K562 (cell line): ENCODE data around the gene ZNF23. TPM values are rescaled to one million over a fixed set of nuclear protein-coding genes. Genes with fewer than 3 reads are reported as not detected.

Experiments used
- CHD1 ChIP-seq: fragments of 200-600 bp; sonication (generic); IDR thresholded peaks from one replicate; pipeline ENCODE4 v1.6.1; 2012; ENCODE audit warnings: mild to moderate bottlenecking, moderate library complexity, low read length, inconsistent platforms
- E2F3 ChIP-seq: fragments of 250-450 bp; sonication (Bioruptor Pico); IDR thresholded peaks from 2 replicates; pipeline ENCODE4 v1.4.0; 2020; ENCODE audit warnings: mild to moderate bottlenecking
- LEF1 ChIP-seq: fragments of 450-650 bp; IDR thresholded peaks from 2 replicates; pipeline ENCODE4 v1.6.1; 2016; ENCODE audit warnings: mild to moderate bottlenecking
- MCM2 ChIP-seq: fragments of 450-650 bp; IDR thresholded peaks from 2 replicates; pipeline ENCODE4 v1.6.1; 2017; ENCODE audit warnings: low read depth, mild to moderate bottlenecking
- NR2F6 ChIP-seq: fragments of 450-650 bp; formaldehyde crosslinking; IDR thresholded peaks from 2 replicates; pipeline ENCODE4 v1.4.0; 2020; ENCODE audit warnings: mild to moderate bottlenecking
- PYGO2 ChIP-seq: fragments of 450-650 bp; IDR thresholded peaks from 2 replicates; pipeline ENCODE4 v1.6.1; 2016; ENCODE audit warnings: mild to moderate bottlenecking, missing genetic modification characterization, moderate library complexity, missing compliant biosample characterization
- RBM25 ChIP-seq: fragments of 200-400 bp; formaldehyde crosslinking; IDR thresholded peaks from 2 replicates; pipeline ENCODE4 v1.6.1; 2018; ENCODE audit warnings: low read length, low read depth, moderate library complexity; ENCODE audit not compliant: severe bottlenecking
- RBM34 ChIP-seq: fragments of 200-400 bp; formaldehyde crosslinking; IDR thresholded peaks from 2 replicates; pipeline ENCODE4 v1.6.1; 2018; ENCODE audit warnings: low read length, borderline replicate concordance; ENCODE audit not compliant: insufficient read depth
- SMARCA5 ChIP-seq: fragments of 450-650 bp; IDR thresholded peaks from 2 replicates; pipeline ENCODE4 v1.6.1; 2016
- SRSF3 ChIP-seq: fragments of 200-400 bp; formaldehyde crosslinking; IDR thresholded peaks from 2 replicates; pipeline ENCODE4 v1.6.1; 2016; ENCODE audit warnings: mild to moderate bottlenecking, low read length, moderate library complexity; ENCODE audit not compliant: insufficient read depth
- SUPT5H ChIP-seq: fragments of 450-650 bp; IDR thresholded peaks from 2 replicates; pipeline ENCODE4 v1.6.1; 2016
- TOE1 ChIP-seq, 2 experiments: fragments of 450-650 bp in 1 of 2; sonication (generic) in 1 of 2; formaldehyde crosslinking in 1 of 2; IDR thresholded peaks; 2 replicates each; pipeline versions ENCODE4 v1.7.1 to v1.8.0; 2016 to 2022; ENCODE audit warnings: borderline replicate concordance in 2 of 2, mild to moderate bottlenecking in 2 of 2, antibody characterized with exemption in 1 of 2, inconsistent platforms in 1 of 2, low read depth in 1 of 2, missing genetic modification reagents in 1 of 2, moderate library complexity in 1 of 2
- ZNF143 ChIP-seq: sonication (generic); formaldehyde crosslinking; IDR thresholded peaks from 2 replicates; pipeline ENCODE4 v1.9.0; 2022; ENCODE audit warnings: mild to moderate bottlenecking, missing genetic modification reagents
- ZNF212 ChIP-seq: fragments of 450-650 bp; formaldehyde crosslinking; IDR thresholded peaks from 2 replicates; pipeline ENCODE4 v1.4.0; 2020; ENCODE audit warnings: mild to moderate bottlenecking
- ZNF274 ChIP-seq: IDR thresholded peaks from 2 replicates; pipeline ENCODE4 v1.6.1; 2011; ENCODE audit warnings: low read depth, mild to moderate bottlenecking, low read length, moderate library complexity, borderline replicate concordance
- ZNF436 ChIP-seq: fragments of 250-450, 450-650 bp; sonication (Bioruptor Pico); formaldehyde crosslinking; IDR thresholded peaks from 2 replicates; pipeline ENCODE4 v1.7.0; 2020; ENCODE audit warnings: mild to moderate bottlenecking
- ZNF586 ChIP-seq: fragments of 450-650 bp; formaldehyde crosslinking; conservative IDR thresholded peaks from 2 replicates; pipeline ENCODE4 v1.4.0; 2020; ENCODE audit warnings: mild to moderate bottlenecking, moderate library complexity
- ZNF764 ChIP-seq: fragments of 250-450 bp; sonication (Bioruptor Pico); IDR thresholded peaks from 2 replicates; pipeline ENCODE4 v1.4.0; 2020; ENCODE audit warnings: low read depth, mild to moderate bottlenecking, moderate library complexity
- ZNF766 ChIP-seq: fragments of 200-800 bp; sonication (Bioruptor generic); conservative IDR thresholded peaks from 2 replicates; pipeline ENCODE4 v1.6.1; 2016; ENCODE audit warnings: missing genetic modification characterization, missing compliant biosample characterization
- polyA plus RNA-seq, 8 experiments: library from polyadenylated mRNA; depleted of rRNA in 4 of 8; stranded (reverse) in 5 of 8; unstranded in 3 of 8; fragments of >200 nt; fragmentation: Nextera tagmentation in 2 of 8; fragmentation: Illumina TruSeq in 1 of 8; extraction: Ambion mirVana in 2 of 8; extraction: Trizol in 1 of 8; gene quantifications; 2 replicates each; pipeline versions ENCODE4 v1.2.1 to v1.2.3, GENCODE V29; 2011 to 2014; ENCODE audit warnings: inconsistent platforms in 1 of 8, missing spikeins in 1 of 8
- total RNA-seq, 7 experiments: library from RNA; depleted of rRNA in 6 of 7; stranded (reverse); fragments of >200 nt in 6 of 7; fragmentation: Illumina TruSeq in 2 of 7; extraction: Trizol in 2 of 7; gene quantifications; 2 replicates each; pipeline versions ENCODE4 v1.2.1 to v1.2.3, GENCODE V29; 2011 to 2021; ENCODE audit warnings: low replicate concordance in 1 of 7
- TF ChIP-seq, protein P1 (sequence below), 2 experiments: fragments of 150-350 bp in 1 of 2; IDR thresholded peaks; 2 replicates each; pipeline ENCODE4 v1.6.1; 2012 to 2016; ENCODE audit warnings: low read depth in 2 of 2, low read length in 2 of 2, mild to moderate bottlenecking in 1 of 2, moderate library complexity in 1 of 2
- TF ChIP-seq, protein P2 (sequence below), 2 experiments: fragments of 250-450 bp in 1 of 2; fragments of 450-650 bp in 1 of 2; sonication (Bioruptor Pico) in 1 of 2; IDR thresholded peaks; 2 replicates each; pipeline versions ENCODE4 v1.6.1 to v1.8.0; 2016 to 2021; ENCODE audit warnings: mild to moderate bottlenecking in 2 of 2, moderate library complexity in 2 of 2, missing compliant biosample characterization in 1 of 2, missing genetic modification characterization in 1 of 2
- TF ChIP-seq, protein P3 (sequence below): sonication (generic); formaldehyde crosslinking; IDR thresholded peaks from 2 replicates; pipeline ENCODE4 v1.8.0; 2022; ENCODE audit warnings: mild to moderate bottlenecking, missing genetic modification reagents

ZNF23 gene
- total and polyA plus RNA-seq, 9 of the 15 experiments (the other 6 are each of a cell fraction or from before 2014, with no cell fraction given): 4.7 to 13.4 (median 11.2) TPM

DNA sequence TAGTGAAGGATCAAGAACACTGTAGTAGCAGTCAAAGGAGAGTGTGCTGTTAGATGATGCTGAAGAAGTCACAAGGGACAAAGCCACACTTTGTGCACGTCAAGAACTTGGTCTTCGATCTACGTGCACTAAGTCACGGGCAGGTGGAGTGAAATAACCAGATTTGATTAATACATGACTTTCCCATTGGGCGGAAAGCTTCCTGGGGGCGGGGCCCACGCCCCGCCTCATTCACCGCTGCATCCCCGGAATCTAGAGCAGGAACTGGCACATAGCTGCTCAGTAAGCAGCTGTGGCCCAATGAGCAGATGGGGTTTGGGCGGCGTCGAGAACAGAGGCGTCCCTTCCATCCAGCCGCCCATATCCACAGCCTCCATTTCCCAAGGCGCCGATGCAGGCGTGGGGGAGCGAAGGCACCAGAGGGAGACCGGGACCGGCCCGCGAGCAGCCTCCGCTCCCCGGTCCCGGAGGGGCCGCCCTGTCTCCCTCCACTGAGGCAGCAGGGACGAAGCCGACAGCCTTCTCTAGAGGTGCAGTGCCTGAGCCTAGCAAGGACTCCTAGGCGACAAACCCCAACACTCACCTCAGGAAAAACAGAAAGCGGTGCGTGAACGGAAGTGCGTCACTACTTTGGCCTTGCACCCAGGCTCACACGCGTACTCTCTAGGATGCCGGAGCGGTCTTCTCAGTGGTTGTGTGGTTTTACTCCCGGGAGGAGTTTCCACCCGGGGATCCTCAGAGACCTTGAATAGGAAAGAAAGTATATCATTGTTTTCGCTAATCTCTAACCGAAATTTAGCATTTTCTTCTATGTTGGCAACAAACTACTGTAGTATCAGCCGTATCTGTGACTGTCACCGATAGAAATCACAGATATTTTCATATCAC lies 22.2 kb upstream of the ZNF23 start (continued):
- TF ChIP-seq LEF1 (no peak), MCM2 (no peak), SRSF3 (no peak), ZNF764 (no peak; the same call in 1 of the 2 replicates), SMARCA5 (no peak), SUPT5H (peak; percentile 85), ZNF143 (no peak), RBM25 (no peak), TOE1 (IDR thresholded peaks at IDR 0.05; ENCODE audit: borderline replicate concordance) (no peak), TOE1 (CRISPR knock-in tag; IDR thresholded peaks at IDR 0.05; ENCODE audit: borderline replicate concordance, low read depth) (no peak), ZNF274 (no peak), PYGO2 (tag) (no peak), ZNF436 (no peak), CHD1 (no peak), E2F3 (CRISPR knock-in tag) (peak; percentile 40; the same call in 1 of the 2 replicates), ZNF586 (no peak), ZNF212 (CRISPR knock-in tag) (no peak), NR2F6 (CRISPR knock-in tag) (no peak), ZNF766 (0 out of 2 replicates have a peak, but pooled peaks have one; percentile 58), RBM34 (no peak)
- TF ChIP-seq, protein P1, sequence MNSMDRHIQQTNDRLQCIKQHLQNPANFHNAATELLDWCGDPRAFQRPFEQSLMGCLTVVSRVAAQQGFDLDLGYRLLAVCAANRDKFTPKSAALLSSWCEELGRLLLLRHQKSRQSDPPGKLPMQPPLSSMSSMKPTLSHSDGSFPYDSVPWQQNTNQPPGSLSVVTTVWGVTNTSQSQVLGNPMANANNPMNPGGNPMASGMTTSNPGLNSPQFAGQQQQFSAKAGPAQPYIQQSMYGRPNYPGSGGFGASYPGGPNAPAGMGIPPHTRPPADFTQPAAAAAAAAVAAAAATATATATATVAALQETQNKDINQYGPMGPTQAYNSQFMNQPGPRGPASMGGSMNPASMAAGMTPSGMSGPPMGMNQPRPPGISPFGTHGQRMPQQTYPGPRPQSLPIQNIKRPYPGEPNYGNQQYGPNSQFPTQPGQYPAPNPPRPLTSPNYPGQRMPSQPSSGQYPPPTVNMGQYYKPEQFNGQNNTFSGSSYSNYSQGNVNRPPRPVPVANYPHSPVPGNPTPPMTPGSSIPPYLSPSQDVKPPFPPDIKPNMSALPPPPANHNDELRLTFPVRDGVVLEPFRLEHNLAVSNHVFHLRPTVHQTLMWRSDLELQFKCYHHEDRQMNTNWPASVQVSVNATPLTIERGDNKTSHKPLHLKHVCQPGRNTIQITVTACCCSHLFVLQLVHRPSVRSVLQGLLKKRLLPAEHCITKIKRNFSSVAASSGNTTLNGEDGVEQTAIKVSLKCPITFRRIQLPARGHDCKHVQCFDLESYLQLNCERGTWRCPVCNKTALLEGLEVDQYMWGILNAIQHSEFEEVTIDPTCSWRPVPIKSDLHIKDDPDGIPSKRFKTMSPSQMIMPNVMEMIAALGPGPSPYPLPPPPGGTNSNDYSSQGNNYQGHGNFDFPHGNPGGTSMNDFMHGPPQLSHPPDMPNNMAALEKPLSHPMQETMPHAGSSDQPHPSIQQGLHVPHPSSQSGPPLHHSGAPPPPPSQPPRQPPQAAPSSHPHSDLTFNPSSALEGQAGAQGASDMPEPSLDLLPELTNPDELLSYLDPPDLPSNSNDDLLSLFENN (IDR thresholded peaks at IDR 0.05; ENCODE audit: low read depth in 2 of 2, low read length in 2 of 2): 0 out of 4 replicates have a peak, but pooled peaks of 1 of the 2 experiments have one; percentile 11
- TF ChIP-seq, protein P2, sequence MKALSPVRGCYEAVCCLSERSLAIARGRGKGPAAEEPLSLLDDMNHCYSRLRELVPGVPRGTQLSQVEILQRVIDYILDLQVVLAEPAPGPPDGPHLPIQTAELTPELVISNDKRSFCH (CRISPR knock-in tag; IDR thresholded peaks at IDR 0.05): no peak
- TF ChIP-seq, protein P2 (tag; IDR thresholded peaks at IDR 0.05): no peak
- TF ChIP-seq, protein P3, sequence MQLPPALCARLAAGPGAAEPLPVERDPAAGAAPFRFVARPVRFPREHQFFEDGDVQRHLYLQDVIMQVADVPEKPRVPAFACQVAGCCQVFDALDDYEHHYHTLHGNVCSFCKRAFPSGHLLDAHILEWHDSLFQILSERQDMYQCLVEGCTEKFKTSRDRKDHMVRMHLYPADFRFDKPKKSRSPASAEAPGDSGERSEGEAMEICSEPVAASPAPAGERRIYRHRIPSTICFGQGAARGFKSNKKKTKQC (CRISPR knock-in tag): no peak
